PC-3 (cell line): Measurements from ENCODE around the gene SLC45A2.

Experiments
- EZH2 ChIP-seq: fragments of 300-600 bp; sonication (generic); IDR thresholded peaks from one replicate; pipeline ENCODE4 v1.6.1; 2017; ENCODE audit warnings: antibody characterized with exemption, mild to moderate bottlenecking, low read length; ENCODE audit not compliant: unreplicated experiment
- EZH2phosphoT487 ChIP-seq: fragments of 300-600 bp; sonication (generic); IDR thresholded peaks from 2 replicates; pipeline ENCODE4 v1.6.1; 2018; ENCODE audit warnings: mild to moderate bottlenecking, antibody characterized with exemption, low read length, borderline replicate concordance
- TF ChIP-seq, protein P1 (sequence below): fragments of 300-600 bp; sonication (generic); conservative IDR thresholded peaks from 2 replicates; pipeline ENCODE4 v1.5.1; 2017; ENCODE audit warnings: antibody characterized with exemption, low read depth, mild to moderate bottlenecking, low read length

DNA sequence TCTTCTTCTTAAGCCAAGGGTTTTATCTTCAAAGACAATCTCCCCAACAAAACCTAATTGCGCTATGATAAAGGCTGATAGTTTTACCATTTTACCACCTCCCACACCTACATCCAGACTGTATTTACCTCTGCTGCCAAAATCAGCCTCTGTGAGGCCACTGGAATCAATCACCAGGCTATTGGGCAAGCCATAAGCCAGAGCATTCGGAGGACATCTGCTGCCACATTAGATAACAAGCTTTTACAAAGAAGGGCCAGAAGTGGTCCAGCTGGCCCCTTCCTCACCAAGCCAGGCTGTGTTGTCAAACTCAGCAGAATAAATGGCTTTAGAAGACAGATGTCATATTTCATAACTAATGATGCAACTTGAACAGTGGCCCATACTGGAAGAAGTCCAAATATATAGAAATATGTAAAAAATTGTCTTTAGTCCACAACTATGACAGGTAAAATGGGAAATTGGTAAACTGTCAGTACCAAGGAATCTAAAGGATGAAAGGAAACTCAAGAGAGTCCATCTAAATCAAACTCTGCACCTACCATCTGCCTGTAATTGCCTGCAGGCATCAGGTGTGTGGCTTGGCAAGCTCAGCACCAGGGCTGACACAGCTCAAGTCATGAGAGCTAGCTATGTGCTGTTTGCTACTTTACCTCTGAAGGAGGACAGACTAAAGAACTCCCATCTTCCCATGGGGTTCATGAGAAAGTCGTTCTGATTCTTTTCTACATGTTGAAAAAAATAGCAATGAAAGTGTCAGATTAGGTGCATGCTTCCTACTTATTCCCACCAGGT is 16.1 kb downstream of the SLC45A2 start:
- TF ChIP-seq, protein P1, sequence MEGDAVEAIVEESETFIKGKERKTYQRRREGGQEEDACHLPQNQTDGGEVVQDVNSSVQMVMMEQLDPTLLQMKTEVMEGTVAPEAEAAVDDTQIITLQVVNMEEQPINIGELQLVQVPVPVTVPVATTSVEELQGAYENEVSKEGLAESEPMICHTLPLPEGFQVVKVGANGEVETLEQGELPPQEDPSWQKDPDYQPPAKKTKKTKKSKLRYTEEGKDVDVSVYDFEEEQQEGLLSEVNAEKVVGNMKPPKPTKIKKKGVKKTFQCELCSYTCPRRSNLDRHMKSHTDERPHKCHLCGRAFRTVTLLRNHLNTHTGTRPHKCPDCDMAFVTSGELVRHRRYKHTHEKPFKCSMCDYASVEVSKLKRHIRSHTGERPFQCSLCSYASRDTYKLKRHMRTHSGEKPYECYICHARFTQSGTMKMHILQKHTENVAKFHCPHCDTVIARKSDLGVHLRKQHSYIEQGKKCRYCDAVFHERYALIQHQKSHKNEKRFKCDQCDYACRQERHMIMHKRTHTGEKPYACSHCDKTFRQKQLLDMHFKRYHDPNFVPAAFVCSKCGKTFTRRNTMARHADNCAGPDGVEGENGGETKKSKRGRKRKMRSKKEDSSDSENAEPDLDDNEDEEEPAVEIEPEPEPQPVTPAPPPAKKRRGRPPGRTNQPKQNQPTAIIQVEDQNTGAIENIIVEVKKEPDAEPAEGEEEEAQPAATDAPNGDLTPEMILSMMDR = no peak
- no peak for TF ChIP-seq EZH2
- no peak for TF ChIP-seq EZH2phosphoT487
